Loucy (cell line): ENCODE data around the gene USP43.

Experiments used
- H2AFZ ChIP-seq: fragments of 200-600 bp; sonication (generic); 2 replicates; pipeline ENCODE4 v1.6.0; 2016; ENCODE audit warnings: antibody characterized with exemption, mild to moderate bottlenecking, low read length, moderate library complexity
- H3F3A ChIP-seq: fragments of 200-600 bp; 2 replicates; pipeline ENCODE4 v1.6.0; 2016; ENCODE audit warnings: antibody characterized with exemption, low read depth, mild to moderate bottlenecking
- H3K27me3 ChIP-seq: fragments of 200-600 bp; sonication (generic); 2 replicates; pipeline ENCODE4 v1.6.1; 2014; ENCODE audit warnings: low read length, mild to moderate bottlenecking; ENCODE audit not compliant: insufficient read depth, poor library complexity, severe bottlenecking
- H3K36me3 ChIP-seq: fragments of 200-600 bp; sonication (generic); 2 replicates; pipeline ENCODE4 v1.6.1; 2016; ENCODE audit warnings: low read length; ENCODE audit not compliant: insufficient read depth
- H3K4me1 ChIP-seq: fragments of 200-600 bp; sonication (generic); 2 replicates; pipeline ENCODE4 v1.5.1; 2014; ENCODE audit warnings: low read length, mild to moderate bottlenecking; ENCODE audit not compliant: insufficient read depth, poor library complexity, severe bottlenecking
- H3K4me2 ChIP-seq: fragments of 200-600 bp; sonication (generic); 2 replicates; pipeline ENCODE4 v1.6.0; 2014; ENCODE audit warnings: antibody characterized with exemption, low read length, low read depth, mild to moderate bottlenecking; ENCODE audit not compliant: poor library complexity, severe bottlenecking
- H3K4me3 ChIP-seq: fragments of 200-600 bp; sonication (generic); 2 replicates; pipeline ENCODE4 v1.5.1; 2014; ENCODE audit warnings: low read length, mild to moderate bottlenecking, mixed read lengths; ENCODE audit not compliant: poor library complexity, severe bottlenecking
- H3K79me2 ChIP-seq: fragments of 200-600 bp; sonication (generic); 2 replicates; pipeline ENCODE4 v1.6.1; 2014; ENCODE audit warnings: low read length; ENCODE audit not compliant: insufficient read depth
- H3K9ac ChIP-seq: fragments of 200-600 bp; sonication (generic); 2 replicates; pipeline ENCODE4 v1.6.0; 2014; ENCODE audit warnings: mild to moderate bottlenecking, low read depth, low read length, moderate library complexity; ENCODE audit not compliant: poor library complexity, severe bottlenecking
- H3K9me2 ChIP-seq: fragments of 200-600 bp; sonication (generic); replicated peaks from 2 replicates; pipeline ENCODE4 v1.6.1; 2016; ENCODE audit warnings: low read depth, low read length, mixed read lengths
- H3K9me3 ChIP-seq: fragments of 200-600 bp; sonication (generic); 2 replicates; pipeline ENCODE4 v1.6.1; 2014; ENCODE audit warnings: mild to moderate bottlenecking, antibody characterized with exemption, low read length, low read depth; ENCODE audit not compliant: insufficient read depth
- H4K20me1 ChIP-seq: fragments of 200-600 bp; sonication (generic); 2 replicates; pipeline ENCODE4 v1.6.0; 2014; ENCODE audit warnings: antibody characterized with exemption, low read length, mild to moderate bottlenecking; ENCODE audit not compliant: insufficient read depth, poor library complexity, severe bottlenecking
- EZH2phosphoT487 ChIP-seq: fragments of 200-600 bp; IDR thresholded peaks from 2 replicates; pipeline ENCODE4 v1.6.1; 2018; ENCODE audit warnings: antibody characterized with exemption, mild to moderate bottlenecking, moderate library complexity, borderline replicate concordance
- TF ChIP-seq, protein P1 (sequence below): fragments of 200-600 bp; sonication (generic); conservative IDR thresholded peaks from 2 replicates; pipeline ENCODE4 v1.5.1; 2014; ENCODE audit warnings: mild to moderate bottlenecking, antibody characterized with exemption, low read length

Gene USP43

GRCh38 chr17:9676820-9677310 lies 31.5 kb downstream of the USP43 start:
- H3K9me2 ChIP-seq: no peaks in the 10 kb centered on the region
- H3K36me3 ChIP-seq: peaks cover 23% of the 10 kb centered on the region
- no peak overlapping the region for H2AFZ ChIP-seq
- no peaks in the 10 kb centered on the region for H3K4me1 ChIP-seq
- no peak overlapping the region for H3K4me3 ChIP-seq
- peaks cover 9% of the 10 kb centered on the region; the same call in 1 of the 2 replicates for H3K9me3 ChIP-seq
- no peak overlapping the region for H3K4me2 ChIP-seq
- H3F3A ChIP-seq: no peaks in the 10 kb centered on the region
- H3K27me3 ChIP-seq: no peaks in the 10 kb centered on the region
- no peaks in the 10 kb centered on the region for H3K79me2 ChIP-seq
- TF ChIP-seq, protein P1, sequence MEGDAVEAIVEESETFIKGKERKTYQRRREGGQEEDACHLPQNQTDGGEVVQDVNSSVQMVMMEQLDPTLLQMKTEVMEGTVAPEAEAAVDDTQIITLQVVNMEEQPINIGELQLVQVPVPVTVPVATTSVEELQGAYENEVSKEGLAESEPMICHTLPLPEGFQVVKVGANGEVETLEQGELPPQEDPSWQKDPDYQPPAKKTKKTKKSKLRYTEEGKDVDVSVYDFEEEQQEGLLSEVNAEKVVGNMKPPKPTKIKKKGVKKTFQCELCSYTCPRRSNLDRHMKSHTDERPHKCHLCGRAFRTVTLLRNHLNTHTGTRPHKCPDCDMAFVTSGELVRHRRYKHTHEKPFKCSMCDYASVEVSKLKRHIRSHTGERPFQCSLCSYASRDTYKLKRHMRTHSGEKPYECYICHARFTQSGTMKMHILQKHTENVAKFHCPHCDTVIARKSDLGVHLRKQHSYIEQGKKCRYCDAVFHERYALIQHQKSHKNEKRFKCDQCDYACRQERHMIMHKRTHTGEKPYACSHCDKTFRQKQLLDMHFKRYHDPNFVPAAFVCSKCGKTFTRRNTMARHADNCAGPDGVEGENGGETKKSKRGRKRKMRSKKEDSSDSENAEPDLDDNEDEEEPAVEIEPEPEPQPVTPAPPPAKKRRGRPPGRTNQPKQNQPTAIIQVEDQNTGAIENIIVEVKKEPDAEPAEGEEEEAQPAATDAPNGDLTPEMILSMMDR: no peak
- no peak for TF ChIP-seq EZH2phosphoT487
- H3K9ac ChIP-seq: no peak overlapping the region
- no peaks in the 10 kb centered on the region for H4K20me1 ChIP-seq

- Histone ChIP-seq H2AFZ (no peak overlapping the region), H3K36me3 (peaks cover 23% of the 10 kb centered on the region)
These were observed 32.1 kb downstream of the USP43 start for GRCh38 chr17:9677411-9677810.

GRCh38 chr17:9677896-9678295 lies 32.6 kb downstream of the USP43 start:
- Histone ChIP-seq H3K79me2 (no peaks in the 10 kb centered on the region), H3K9ac (no peak overlapping the region), H4K20me1 (no peaks in the 10 kb centered on the region), H3K4me3 (no peak overlapping the region), H3K9me2 (no peaks in the 10 kb centered on the region), H3F3A (no peaks in the 10 kb centered on the region), H3K9me3 (peaks cover 9% of the 10 kb centered on the region; the same call in 1 of the 2 replicates), H2AFZ (no peak overlapping the region), H3K36me3 (peaks cover 23% of the 10 kb centered on the region), H3K27me3 (no peaks in the 10 kb centered on the region), H3K4me2 (no peak overlapping the region), H3K4me1 (no peaks in the 10 kb centered on the region)
- TF ChIP-seq, protein P1: no peak
- no peak for TF ChIP-seq EZH2phosphoT487

More at GRCh38 chr17:9677411-9677810, 32.1 kb downstream of the USP43 start:
- Histone ChIP-seq H3K79me2 (no peaks in the 10 kb centered on the region), H3F3A (no peaks in the 10 kb centered on the region), H3K4me1 (no peaks in the 10 kb centered on the region), H3K4me2 (no peak overlapping the region), H3K27me3 (no peaks in the 10 kb centered on the region), H3K9me2 (no peaks in the 10 kb centered on the region), H4K20me1 (no peaks in the 10 kb centered on the region), H3K4me3 (no peak overlapping the region), H3K9me3 (peaks cover 9% of the 10 kb centered on the region; the same call in 1 of the 2 replicates), H3K9ac (no peak overlapping the region)
- TF ChIP-seq, protein P1: no peak
- TF ChIP-seq EZH2phosphoT487: no peak
